ENCODE measurements around the gene R3HDM1. TPM values are rescaled to one million over a fixed set of nuclear protein-coding genes. Genes with fewer than 3 reads are reported as not detected.
"Not testable (repeated sequence)": the region's sequence is repeated elsewhere in the genome, so short reads cannot be mapped to it uniquely, and the experiment has no call there.

The R3HDM1 gene
- total RNA-seq, 1 experiment from 2014 or later: 10.8 TPM

GRCh38 chr2:135570884-135571283, 39.6 kb downstream of the R3HDM1 start:
- DNase-seq (ENCODE audit: low spot score): no peak

GRCh38 chr2:135573620-135574019, 42.3 kb downstream of the R3HDM1 start:
- no peak for DNase-seq (ENCODE audit: low spot score)

- DNase-seq (ENCODE audit: low spot score): no peak
Measured at GRCh38 chr2:135581282-135581681, 50.0 kb downstream of the R3HDM1 start.

GRCh38 chr2:135582383-135582782, 51.1 kb downstream of the R3HDM1 start:
- no peak for DNase-seq (ENCODE audit: low spot score)

- DNase-seq (ENCODE audit: low spot score): no peak
Measured at GRCh38 chr2:135585586-135585985, 54.3 kb downstream of the R3HDM1 start.

GRCh38 chr2:135586148-135586547, 54.9 kb downstream of the R3HDM1 start:
- no peak for DNase-seq (ENCODE audit: low spot score)

GRCh38 chr2:135587958-135588357, 56.7 kb downstream of the R3HDM1 start:
- DNase-seq (ENCODE audit: low spot score): no peak

- DNase-seq (ENCODE audit: low spot score): no peak
Measured at GRCh38 chr2:135590619-135591260, 59.5 kb downstream of the R3HDM1 start.

- DNase-seq (ENCODE audit: low spot score): no peak
Measured at GRCh38 chr2:135600915-135601314, 69.6 kb downstream of the R3HDM1 start.

GRCh38 chr2:135603543-135603942, 72.3 kb downstream of the R3HDM1 start:
- no peak for DNase-seq (ENCODE audit: low spot score)

GRCh38 chr2:135607561-135607960, 76.3 kb downstream of the R3HDM1 start:
- DNase-seq (ENCODE audit: low spot score): no peak

- DNase-seq (ENCODE audit: low spot score): no peak
Measured at GRCh38 chr2:135612319-135612718, 81.0 kb downstream of the R3HDM1 start.

GRCh38 chr2:135615404-135615803, 84.1 kb downstream of the R3HDM1 start:
- no peak for DNase-seq (ENCODE audit: low spot score)

GRCh38 chr2:135617501-135618015, 86.3 kb downstream of the R3HDM1 start:
- DNase-seq (ENCODE audit: low spot score): no peak

GRCh38 chr2:135620198-135620597, 88.9 kb downstream of the R3HDM1 start:
- DNase-seq (ENCODE audit: low spot score): no peak

GRCh38 chr2:135629520-135629919, 98.2 kb downstream of the R3HDM1 start:
- no peak for DNase-seq (ENCODE audit: low spot score)

- DNase-seq (ENCODE audit: low spot score): not testable (repeated sequence)
Measured at GRCh38 chr2:135630034-135630433, 98.8 kb downstream of the R3HDM1 start.

GRCh38 chr2:135630488-135630887, 99.2 kb downstream of the R3HDM1 start:
- no peak for DNase-seq (ENCODE audit: low spot score)

- DNase-seq (ENCODE audit: low spot score): no peak
Measured at GRCh38 chr2:135633582-135633981, 102.3 kb downstream of the R3HDM1 start.

GRCh38 chr2:135635212-135635835, 104.0 kb downstream of the R3HDM1 start:
- DNase-seq (ENCODE audit: low spot score): no peak

- DNase-seq (ENCODE audit: low spot score): no peak
Measured at GRCh38 chr2:135636982-135637381, 105.7 kb downstream of the R3HDM1 start.

GRCh38 chr2:135637456-135638087, 106.3 kb downstream of the R3HDM1 start:
- DNase-seq (ENCODE audit: low spot score): no peak

GRCh38 chr2:135638825-135639224, 107.5 kb downstream of the R3HDM1 start:
- no peak for DNase-seq (ENCODE audit: low spot score)
